ENCODE results near the gene CST7. TPM values are rescaled to one million over a fixed set of nuclear protein-coding genes. Genes with fewer than 3 reads are reported as not detected.
A peak's percentile ranks its signal among the peaks of the same experiment; 100 is the strongest.

CST7 gene
- total RNA-seq, 4 donors from 2014 or later: 0.97 to 4.1 (median 2.7) TPM; not detected in 1

DNA sequence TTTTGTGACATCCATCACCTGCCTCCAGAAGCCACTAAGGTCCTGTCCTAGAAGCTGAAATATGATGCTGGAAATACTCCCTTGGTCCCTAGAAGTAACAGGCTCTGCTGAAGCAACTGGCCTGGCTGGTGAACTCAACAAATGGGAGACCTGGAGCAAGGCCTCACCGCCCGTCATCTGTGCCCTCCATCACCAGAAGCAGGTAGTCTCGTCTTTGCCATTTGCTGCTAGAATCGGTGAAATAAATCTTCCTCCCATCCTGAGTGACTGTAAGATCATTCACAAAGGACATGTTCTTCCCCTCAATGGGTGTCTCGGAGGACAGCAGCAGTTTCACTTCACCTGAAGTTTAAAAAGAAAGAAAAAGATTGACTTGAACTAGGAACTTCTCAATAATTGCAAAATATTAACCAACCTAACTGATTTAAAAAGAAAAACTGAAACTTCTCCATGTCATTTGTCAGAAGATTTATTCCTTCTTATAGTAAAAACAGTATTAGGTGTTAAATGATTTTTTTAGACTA, 21.0 kb downstream of the CST7 start:
- Histone ChIP-seq H3K9me3 (no peaks in the 10 kb centered on the region), H3K27me3 (no peaks in the 10 kb centered on the region), H3K36me3 (peaks cover 86% of the 10 kb centered on the region), H3K4me1 (no peaks in the 10 kb centered on the region), H3K27ac (no peak overlapping the region), H3K4me3 (no peak overlapping the region)
- DNase-seq (ENCODE audit: low spot score in 2 of 2): no peak
- no peak for TF ChIP-seq EP300 (IDR thresholded peaks at IDR 0.05)
- no peak for TF ChIP-seq POLR2A (IDR thresholded peaks at IDR 0.05)
- no peak for TF ChIP-seq POLR2AphosphoS5 (IDR thresholded peaks at IDR 0.05)
- TF ChIP-seq, protein P1, sequence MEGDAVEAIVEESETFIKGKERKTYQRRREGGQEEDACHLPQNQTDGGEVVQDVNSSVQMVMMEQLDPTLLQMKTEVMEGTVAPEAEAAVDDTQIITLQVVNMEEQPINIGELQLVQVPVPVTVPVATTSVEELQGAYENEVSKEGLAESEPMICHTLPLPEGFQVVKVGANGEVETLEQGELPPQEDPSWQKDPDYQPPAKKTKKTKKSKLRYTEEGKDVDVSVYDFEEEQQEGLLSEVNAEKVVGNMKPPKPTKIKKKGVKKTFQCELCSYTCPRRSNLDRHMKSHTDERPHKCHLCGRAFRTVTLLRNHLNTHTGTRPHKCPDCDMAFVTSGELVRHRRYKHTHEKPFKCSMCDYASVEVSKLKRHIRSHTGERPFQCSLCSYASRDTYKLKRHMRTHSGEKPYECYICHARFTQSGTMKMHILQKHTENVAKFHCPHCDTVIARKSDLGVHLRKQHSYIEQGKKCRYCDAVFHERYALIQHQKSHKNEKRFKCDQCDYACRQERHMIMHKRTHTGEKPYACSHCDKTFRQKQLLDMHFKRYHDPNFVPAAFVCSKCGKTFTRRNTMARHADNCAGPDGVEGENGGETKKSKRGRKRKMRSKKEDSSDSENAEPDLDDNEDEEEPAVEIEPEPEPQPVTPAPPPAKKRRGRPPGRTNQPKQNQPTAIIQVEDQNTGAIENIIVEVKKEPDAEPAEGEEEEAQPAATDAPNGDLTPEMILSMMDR (IDR thresholded peaks at IDR 0.05): no peak
- 88% methylated on average over 5 of the region's 5 CpGs for WGBS

DNA sequence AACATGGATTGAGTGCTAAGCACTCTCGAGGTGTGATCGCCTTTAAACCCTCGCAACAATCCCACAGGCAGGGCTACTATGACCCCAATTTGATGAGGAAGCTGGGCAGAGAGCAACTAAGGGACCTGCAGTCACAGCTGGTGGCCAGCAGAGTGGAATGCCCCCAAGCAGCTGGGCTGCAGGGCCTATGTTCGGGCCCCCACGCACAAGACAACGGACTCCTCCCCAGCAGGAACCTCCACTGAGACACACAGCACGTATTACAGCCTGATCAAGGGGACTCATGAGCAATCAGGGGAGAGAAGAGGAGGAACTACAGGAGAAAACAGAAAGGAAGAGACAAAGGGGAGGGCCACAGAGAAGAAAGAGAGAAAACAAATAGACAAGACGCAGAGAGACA, 21.7 kb downstream of the CST7 start:
- 92% methylated on average over 8 of the region's 8 CpGs for WGBS
- H3K9me3 ChIP-seq: no peaks in the 10 kb centered on the region
- H3K27ac ChIP-seq: no peak overlapping the region
- peak; percentile 32 to 40 for DNase-seq (ENCODE audit: low spot score in 2 of 2)
- H3K4me1 ChIP-seq: no peaks in the 10 kb centered on the region
- no peak overlapping the region for H3K4me3 ChIP-seq
- TF ChIP-seq POLR2A (IDR thresholded peaks at IDR 0.05) (no peak), EP300 (IDR thresholded peaks at IDR 0.05) (no peak), POLR2AphosphoS5 (IDR thresholded peaks at IDR 0.05) (no peak)
- TF ChIP-seq, protein P1 (IDR thresholded peaks at IDR 0.05): no peak
- H3K27me3 ChIP-seq: no peaks in the 10 kb centered on the region
- peaks cover 80% of the 10 kb centered on the region for H3K36me3 ChIP-seq

DNA sequence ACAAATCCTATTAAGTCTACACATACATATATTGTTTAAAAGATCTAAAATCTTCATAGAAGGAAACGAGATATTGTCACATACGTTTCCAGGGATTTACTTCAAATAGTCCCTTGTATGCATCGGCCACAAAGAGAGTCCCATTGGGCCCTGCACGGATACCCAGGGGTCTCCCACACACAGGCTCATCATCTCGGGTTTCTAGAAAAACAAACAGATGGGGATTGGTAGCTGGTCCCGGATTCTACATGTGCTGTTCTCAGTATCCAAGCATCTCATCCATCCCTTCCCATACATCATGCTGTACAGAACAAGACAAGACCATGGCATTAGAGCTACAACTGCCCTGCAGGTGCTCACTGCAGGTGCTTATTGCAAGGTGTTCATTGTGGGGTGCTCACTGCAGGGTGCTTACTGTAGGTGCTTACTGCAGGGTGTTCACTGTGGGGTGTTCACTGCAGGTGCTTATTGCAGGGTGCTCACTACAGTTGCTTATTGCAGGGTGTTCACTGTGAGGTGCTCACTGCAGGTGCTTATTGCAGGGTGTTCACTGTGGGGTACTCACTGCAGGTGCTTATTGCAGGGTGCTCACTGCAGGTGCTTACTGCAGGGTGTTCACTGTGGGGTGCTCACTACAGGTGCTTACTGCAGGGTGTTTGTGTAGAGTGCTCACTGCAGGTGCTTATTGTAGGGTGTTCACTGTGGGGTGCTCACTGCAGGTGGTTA, 22.5 kb downstream of the CST7 start:
- no peaks in the 10 kb centered on the region for H3K9me3 ChIP-seq
- no peak overlapping the region for H3K27ac ChIP-seq
- no peaks in the 10 kb centered on the region for H3K27me3 ChIP-seq
- DNase-seq (ENCODE audit: low spot score in 2 of 2): no peak
- H3K36me3 ChIP-seq: peaks cover 72% of the 10 kb centered on the region
- WGBS: 91% methylated on average over 6 of the region's 6 CpGs
- TF ChIP-seq POLR2AphosphoS5 (IDR thresholded peaks at IDR 0.05) (no peak), EP300 (IDR thresholded peaks at IDR 0.05) (no peak), POLR2A (IDR thresholded peaks at IDR 0.05) (no peak)
- TF ChIP-seq, protein P1 (IDR thresholded peaks at IDR 0.05): no peak
- H3K4me3 ChIP-seq: no peak overlapping the region
- H3K4me1 ChIP-seq: no peaks in the 10 kb centered on the region

DNA sequence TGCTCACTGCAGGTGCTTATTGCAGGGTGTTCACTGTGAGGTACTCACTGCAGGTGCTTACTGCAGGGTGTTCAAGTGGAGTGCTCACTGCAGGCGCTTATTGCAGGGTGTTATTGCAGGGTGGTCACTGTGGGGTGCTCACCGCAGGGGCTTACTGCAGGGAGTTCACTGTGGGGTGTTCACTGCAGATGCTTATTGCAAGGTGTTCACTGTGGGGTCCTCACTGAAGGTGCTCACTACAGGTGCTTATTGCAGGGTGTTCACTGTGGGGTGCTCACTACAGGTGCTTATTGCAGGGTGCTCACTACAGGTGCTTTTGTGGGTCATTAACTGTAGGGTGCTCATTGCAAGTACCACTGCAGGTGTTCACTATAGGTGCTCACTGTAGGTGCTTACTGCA, 23.3 kb downstream of the CST7 start:
- Histone ChIP-seq H3K27me3 (no peaks in the 10 kb centered on the region), H3K27ac (no peak overlapping the region), H3K9me3 (no peaks in the 10 kb centered on the region), H3K4me3 (no peak overlapping the region), H3K4me1 (no peaks in the 10 kb centered on the region), H3K36me3 (peaks cover 71% of the 10 kb centered on the region)
- WGBS: 84% methylated on average over 2 of the region's 2 CpGs
- DNase-seq (ENCODE audit: low spot score in 2 of 2): peak; percentile 9
- TF ChIP-seq POLR2AphosphoS5 (IDR thresholded peaks at IDR 0.05) (no peak), POLR2A (IDR thresholded peaks at IDR 0.05) (no peak), EP300 (IDR thresholded peaks at IDR 0.05) (no peak)
- TF ChIP-seq, protein P1 (IDR thresholded peaks at IDR 0.05): no peak

DNA sequence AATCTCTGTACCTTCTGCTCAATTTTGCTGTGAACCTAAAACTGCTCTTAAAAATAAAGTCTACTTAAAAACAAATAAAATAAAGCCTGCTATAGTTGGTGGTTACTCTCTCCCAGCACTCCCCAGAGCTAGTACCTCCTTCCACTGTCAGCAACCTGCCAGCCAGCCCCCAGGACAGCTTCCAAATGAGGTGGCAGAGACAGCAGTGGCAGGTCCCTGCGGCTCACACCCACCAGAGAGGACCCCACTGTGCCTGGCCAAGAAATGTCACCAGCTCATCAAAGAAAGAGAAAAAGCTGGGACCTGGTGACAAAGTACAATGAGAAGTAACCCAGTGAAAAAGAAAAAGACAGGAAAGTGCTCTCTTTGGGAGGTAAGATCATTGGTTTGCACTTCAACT, 28.3 kb downstream of the CST7 start:
- peak; percentile 27 to 41 for DNase-seq (ENCODE audit: low spot score in 2 of 2)
- peaks cover 56% of the 10 kb centered on the region for H3K36me3 ChIP-seq
- H3K4me1 ChIP-seq: no peaks in the 10 kb centered on the region
- H3K27me3 ChIP-seq: no peaks in the 10 kb centered on the region
- 100% methylated on average over 1 of the region's 1 CpG for WGBS
- no peak overlapping the region for H3K4me3 ChIP-seq
- H3K9me3 ChIP-seq: no peaks in the 10 kb centered on the region
- TF ChIP-seq POLR2A (IDR thresholded peaks at IDR 0.05): no peak
- no peak for TF ChIP-seq EP300 (IDR thresholded peaks at IDR 0.05)
- TF ChIP-seq, protein P1 (IDR thresholded peaks at IDR 0.05): no peak
- TF ChIP-seq POLR2AphosphoS5 (IDR thresholded peaks at IDR 0.05): no peak
- no peak overlapping the region for H3K27ac ChIP-seq

All from suprapubic skin (tissue), 4 donors.